BE2C (cell line): Measurements from ENCODE around the gene PITPNB.

Source experiments
- DNase-seq: peaks from one replicate; pipeline ENCODE4 v3.0.0-alpha.2; 2020
- H3K27me3 ChIP-seq: fragments of 250-450 bp; sonication (Bioruptor Pico); 2 replicates; pipeline ENCODE4 v1.5.1; 2020; ENCODE audit warnings: mild to moderate bottlenecking
- H3K36me3 ChIP-seq: fragments of 250-450 bp; sonication (Bioruptor Pico); 2 replicates; pipeline ENCODE4 v1.5.1; 2020; ENCODE audit warnings: mild to moderate bottlenecking
- H3K4me1 ChIP-seq: fragments of 250-450 bp; sonication (Bioruptor Pico); 2 replicates; pipeline ENCODE4 v1.5.1; 2020
- H3K4me3 ChIP-seq: 2 replicates; pipeline ENCODE4 v1.5.1; 2011; ENCODE audit warnings: low read depth, low read length
- H3K9me3 ChIP-seq: fragments of 250-450 bp; sonication (Bioruptor Pico); 2 replicates; pipeline ENCODE4 v1.5.1; 2020
- TF ChIP-seq, protein P1 (sequence below): IDR thresholded peaks from 2 replicates; pipeline ENCODE4 v1.5.1; 2012; ENCODE audit warnings: mild to moderate bottlenecking, low read depth, low read length

The PITPNB gene

DNA sequence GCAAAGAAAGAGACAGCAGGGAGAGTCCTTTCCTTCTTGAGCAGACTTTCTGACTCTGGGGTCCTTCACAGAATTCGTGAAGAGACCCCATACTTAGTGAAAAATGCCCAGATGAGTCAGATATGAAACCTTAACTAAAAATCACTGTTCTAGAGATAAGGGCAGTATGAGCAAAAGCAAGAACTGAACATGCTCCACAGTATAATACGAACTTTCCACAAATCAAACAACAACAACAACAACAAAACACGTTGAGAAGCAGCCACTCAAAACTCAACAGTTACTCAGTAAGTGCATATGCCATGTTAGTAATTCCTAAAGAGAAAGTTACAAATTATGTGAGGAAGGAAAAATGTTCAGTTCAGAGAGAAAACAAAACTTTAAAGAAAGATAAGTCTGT is 44.3 kb downstream of the PITPNB start:
- no peaks in the 10 kb centered on the region for H3K9me3 ChIP-seq
- H3K36me3 ChIP-seq = peaks cover 64% of the 10 kb centered on the region
- H3K4me3 ChIP-seq = no peak overlapping the region
- TF ChIP-seq, protein P1, sequence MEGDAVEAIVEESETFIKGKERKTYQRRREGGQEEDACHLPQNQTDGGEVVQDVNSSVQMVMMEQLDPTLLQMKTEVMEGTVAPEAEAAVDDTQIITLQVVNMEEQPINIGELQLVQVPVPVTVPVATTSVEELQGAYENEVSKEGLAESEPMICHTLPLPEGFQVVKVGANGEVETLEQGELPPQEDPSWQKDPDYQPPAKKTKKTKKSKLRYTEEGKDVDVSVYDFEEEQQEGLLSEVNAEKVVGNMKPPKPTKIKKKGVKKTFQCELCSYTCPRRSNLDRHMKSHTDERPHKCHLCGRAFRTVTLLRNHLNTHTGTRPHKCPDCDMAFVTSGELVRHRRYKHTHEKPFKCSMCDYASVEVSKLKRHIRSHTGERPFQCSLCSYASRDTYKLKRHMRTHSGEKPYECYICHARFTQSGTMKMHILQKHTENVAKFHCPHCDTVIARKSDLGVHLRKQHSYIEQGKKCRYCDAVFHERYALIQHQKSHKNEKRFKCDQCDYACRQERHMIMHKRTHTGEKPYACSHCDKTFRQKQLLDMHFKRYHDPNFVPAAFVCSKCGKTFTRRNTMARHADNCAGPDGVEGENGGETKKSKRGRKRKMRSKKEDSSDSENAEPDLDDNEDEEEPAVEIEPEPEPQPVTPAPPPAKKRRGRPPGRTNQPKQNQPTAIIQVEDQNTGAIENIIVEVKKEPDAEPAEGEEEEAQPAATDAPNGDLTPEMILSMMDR = no peak
- no peak for DNase-seq
- H3K27me3 ChIP-seq = no peaks in the 10 kb centered on the region; the same call in 1 of the 2 replicates
- peaks cover 12% of the 10 kb centered on the region for H3K4me1 ChIP-seq

DNA sequence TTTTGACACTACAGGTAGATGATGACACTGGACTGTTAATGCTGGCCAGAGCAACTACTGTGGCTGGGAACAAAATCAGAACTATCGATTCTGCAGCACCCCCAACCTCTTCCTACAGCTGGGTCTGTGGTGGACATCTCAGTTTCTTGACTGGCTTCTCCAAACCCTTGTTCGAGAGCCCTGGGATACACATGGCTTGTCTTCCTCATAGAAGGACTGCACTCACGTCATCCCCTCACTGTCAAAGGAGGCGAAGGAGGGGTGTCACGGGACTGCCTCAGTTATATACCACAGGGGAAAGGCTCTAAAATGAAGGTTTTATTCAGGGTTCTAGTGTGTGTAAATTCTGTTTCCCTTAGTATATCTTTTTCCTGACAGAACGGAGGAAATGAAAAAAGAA is 44.9 kb downstream of the PITPNB start:
- no peaks in the 10 kb centered on the region; the same call in 1 of the 2 replicates for H3K27me3 ChIP-seq
- TF ChIP-seq, protein P1 = no peak
- no peaks in the 10 kb centered on the region for H3K9me3 ChIP-seq
- peaks cover 70% of the 10 kb centered on the region for H3K36me3 ChIP-seq
- H3K4me3 ChIP-seq = no peak overlapping the region
- DNase-seq = no peak
- peaks cover 11% of the 10 kb centered on the region for H3K4me1 ChIP-seq

DNA sequence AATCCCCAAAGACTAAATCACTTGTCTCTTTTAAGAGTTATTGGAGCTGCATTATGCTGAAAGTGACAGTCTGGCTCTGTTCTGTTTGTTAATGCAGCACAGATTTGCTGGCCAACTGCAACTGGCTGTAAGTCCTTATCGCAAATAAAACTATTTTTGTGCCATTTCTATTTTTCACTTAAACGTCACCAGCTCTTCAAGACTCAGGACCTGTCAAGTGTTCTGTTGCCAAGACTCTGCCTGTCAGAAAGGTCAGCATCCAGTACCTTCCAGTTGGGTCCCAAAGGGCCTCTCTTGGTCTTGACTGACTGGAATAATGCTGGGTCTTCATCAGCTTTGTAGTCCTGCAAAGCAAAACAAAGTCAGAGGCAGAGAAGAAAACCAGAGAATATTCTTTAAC is 45.6 kb downstream of the PITPNB start:
- H3K4me3 ChIP-seq = no peak overlapping the region
- peaks cover 4% of the 10 kb centered on the region; the same call in 1 of the 2 replicates for H3K4me1 ChIP-seq
- peaks cover 76% of the 10 kb centered on the region for H3K36me3 ChIP-seq
- no peaks in the 10 kb centered on the region for H3K9me3 ChIP-seq
- DNase-seq = no peak
- TF ChIP-seq, protein P1 = no peak
- no peaks in the 10 kb centered on the region; the same call in 1 of the 2 replicates for H3K27me3 ChIP-seq

DNA sequence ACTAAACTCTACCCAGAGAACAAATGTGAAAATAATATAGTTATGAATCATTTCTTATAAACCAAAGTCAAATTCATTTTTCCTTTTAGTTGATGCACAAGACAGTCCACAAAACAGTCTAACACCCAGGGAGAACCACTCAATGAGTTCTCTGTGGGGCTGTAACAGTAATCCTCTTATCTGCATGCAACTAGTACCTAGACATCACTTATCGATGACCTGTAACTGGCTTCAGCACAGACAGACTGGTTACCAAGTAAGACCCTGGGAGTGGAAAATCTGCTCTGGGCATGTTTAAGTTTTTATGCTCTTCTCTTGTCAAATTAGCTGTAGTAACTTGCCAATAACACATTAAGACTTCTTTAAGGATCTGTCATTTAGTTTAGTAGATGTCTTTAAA is 46.6 kb downstream of the PITPNB start:
- no peaks in the 10 kb centered on the region for H3K9me3 ChIP-seq
- TF ChIP-seq, protein P1 = no peak
- peaks cover 10% of the 10 kb centered on the region for H3K4me1 ChIP-seq
- no peak overlapping the region for H3K4me3 ChIP-seq
- peaks cover 85% of the 10 kb centered on the region for H3K36me3 ChIP-seq
- DNase-seq = no peak
- no peaks in the 10 kb centered on the region; the same call in 1 of the 2 replicates for H3K27me3 ChIP-seq

DNA sequence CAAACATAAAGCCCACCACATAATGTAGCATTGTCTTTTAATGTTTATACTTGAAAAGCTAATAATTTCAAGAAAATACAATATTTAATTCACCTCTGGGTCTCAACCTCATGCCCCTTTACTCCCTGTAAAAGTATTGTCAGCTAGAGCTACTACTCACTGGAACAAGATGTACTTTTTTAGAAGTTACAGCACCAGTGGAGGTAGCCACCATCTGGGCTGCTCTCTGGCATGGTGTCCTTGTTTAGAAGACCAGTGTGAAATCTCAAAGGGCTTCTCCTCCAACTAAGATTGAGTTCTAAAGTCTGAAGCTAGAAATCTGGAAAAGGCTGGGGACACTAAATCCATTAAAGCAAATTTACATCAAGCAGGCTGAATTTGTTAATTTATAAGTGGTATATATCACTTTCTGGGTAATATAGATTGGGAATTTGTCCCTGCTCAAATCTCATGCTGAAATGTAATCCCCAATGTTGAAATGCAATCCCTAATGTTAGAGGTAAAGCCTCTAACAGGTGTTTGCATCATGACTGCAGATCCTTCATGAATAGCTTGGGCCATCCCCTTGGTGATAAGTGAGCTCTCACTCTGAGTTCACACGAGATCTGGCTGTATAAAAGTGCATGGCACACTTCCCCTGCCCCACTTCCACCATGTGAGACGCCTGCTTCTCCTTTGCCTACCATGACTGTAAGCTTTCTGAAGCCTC is 47.6 kb downstream of the PITPNB start:
- Histone ChIP-seq H3K36me3 (peaks cover 82% of the 10 kb centered on the region), H3K27me3 (no peaks in the 10 kb centered on the region; the same call in 1 of the 2 replicates), H3K4me3 (no peak overlapping the region), H3K9me3 (no peaks in the 10 kb centered on the region), H3K4me1 (peaks cover 12% of the 10 kb centered on the region)
- TF ChIP-seq, protein P1 = no peak
- DNase-seq = no peak

- TF ChIP-seq, protein P1 = no peak
- H3K36me3 ChIP-seq = peaks cover 82% of the 10 kb centered on the region
- DNase-seq = no peak
Observed at GRCh38 chr22:27870234-27871191, 48.5 kb downstream of the PITPNB start.

More at GRCh38 chr22:27870234-27871191, 48.5 kb downstream of the PITPNB start:
- Histone ChIP-seq H3K9me3 (no peaks in the 10 kb centered on the region), H3K4me3 (no peak overlapping the region), H3K27me3 (no peaks in the 10 kb centered on the region; the same call in 1 of the 2 replicates), H3K4me1 (peaks cover 12% of the 10 kb centered on the region)
